ENCODE results near the gene HBG2.

Gene HBG2

GRCh38 chr11:5272395-5273017 lies 17.9 kb upstream of the HBG2 start:
- H3K27me3 Mint-ChIP-seq (ENCODE audit: low read depth): no peaks in the 10 kb centered on the region
- no peaks in the 10 kb centered on the region for H3K36me3 Mint-ChIP-seq (ENCODE audit: low read depth)
- TF ChIP-seq CTCF (IDR thresholded peaks at IDR 0.05; ENCODE audit: unreplicated experiment in 3 of 3): no peak
- no peak overlapping the region for H3K27ac Mint-ChIP-seq
- no peaks in the 10 kb centered on the region for H3K4me1 Mint-ChIP-seq
- H3K4me3 Mint-ChIP-seq: no peak overlapping the region
- H3K9me3 Mint-ChIP-seq: no peaks in the 10 kb centered on the region

- Mint-ChIP-seq H3K4me3 (no peak within 1 kb of the TSS), H3K27ac (no peak within 1 kb of the TSS), H3K9me3 (no peaks in the 10 kb centered on the region), H3K36me3 (ENCODE audit: low read depth) (no peaks in the 10 kb centered on the region), H3K4me1 (no peaks in the 10 kb centered on the region), H3K27me3 (ENCODE audit: low read depth) (no peaks in the 10 kb centered on the region)
- TF ChIP-seq CTCF (IDR thresholded peaks at IDR 0.05; ENCODE audit: unreplicated experiment in 3 of 3): no peak
Measured at GRCh38 chr11:5269715-5270147, 15.2 kb upstream of the HBG2 start, which contains the start of gene HBE1. TSS of gene HBE1 (minus strand) at chr11:5269945. CDS start at chr11:5269890, 55 bp downstream.

- Mint-ChIP-seq H3K27me3 (ENCODE audit: low read depth) (no peaks in the 10 kb centered on the region), H3K27ac (no peak overlapping the region), H3K9me3 (peaks cover 1% of the 10 kb centered on the region), H3K4me1 (no peaks in the 10 kb centered on the region), H3K36me3 (ENCODE audit: low read depth) (no peaks in the 10 kb centered on the region), H3K4me3 (no peak overlapping the region)
- no peak for TF ChIP-seq CTCF (IDR thresholded peaks at IDR 0.05; ENCODE audit: unreplicated experiment in 3 of 3)
Measured at GRCh38 chr11:5267033-5267563, 12.5 kb upstream of the HBG2 start.

GRCh38 chr11:5266609-5267008 lies 12.0 kb upstream of the HBG2 start:
- Mint-ChIP-seq H3K4me1 (no peaks in the 10 kb centered on the region), H3K4me3 (no peak overlapping the region), H3K27me3 (ENCODE audit: low read depth) (no peaks in the 10 kb centered on the region), H3K27ac (no peak overlapping the region), H3K36me3 (ENCODE audit: low read depth) (no peaks in the 10 kb centered on the region), H3K9me3 (peaks cover 2% of the 10 kb centered on the region)
- no peak for TF ChIP-seq CTCF (IDR thresholded peaks at IDR 0.05; ENCODE audit: unreplicated experiment in 3 of 3)

- Mint-ChIP-seq H3K27ac (no peak overlapping the region), H3K9me3 (peaks cover 8% of the 10 kb centered on the region), H3K36me3 (ENCODE audit: low read depth) (no peaks in the 10 kb centered on the region), H3K4me3 (no peak overlapping the region), H3K4me1 (no peaks in the 10 kb centered on the region), H3K27me3 (ENCODE audit: low read depth) (no peaks in the 10 kb centered on the region)
- no peak for TF ChIP-seq CTCF (IDR thresholded peaks at IDR 0.05; ENCODE audit: unreplicated experiment in 3 of 3)
Measured at GRCh38 chr11:5265832-5266231, 11.3 kb upstream of the HBG2 start.

Data from nephron (organoid).